HL-60 (cell line): ENCODE data around the gene KIAA1671.

Experiments
- DNase-seq, 2 experiments: peaks; one replicate each; pipeline ENCODE4 v3.0.0-alpha.2; 2010 to 2020; ENCODE audit warnings: low read depth in 1 of 2, low spot score in 1 of 2
- H3K27ac ChIP-seq: fragments of 250-450 bp; sonication (Bioruptor Pico); replicated peaks from 2 replicates; pipeline ENCODE4 v1.5.1; 2020; ENCODE audit warnings: mild to moderate bottlenecking, moderate library complexity
- H3K27me3 ChIP-seq: fragments of 250-450 bp; sonication (Bioruptor Pico); 2 replicates; pipeline ENCODE4 v1.5.1; 2021; ENCODE audit warnings: mild to moderate bottlenecking, moderate library complexity; ENCODE audit not compliant: insufficient read depth, poor library complexity, severe bottlenecking
- H3K4me3 ChIP-seq: replicated peaks from 2 replicates; pipeline ENCODE4 v1.5.1; 2011; ENCODE audit warnings: mild to moderate bottlenecking, control low read depth, low read length; ENCODE audit not compliant: insufficient read depth
- GABPA ChIP-seq: IDR thresholded peaks from 2 replicates; pipeline ENCODE4 v1.6.1; 2012; ENCODE audit warnings: low read depth
- POLR2AphosphoS5 ChIP-seq: IDR thresholded peaks from 2 replicates; pipeline ENCODE4 v1.6.1; 2012; ENCODE audit warnings: low read depth
- SPI1 ChIP-seq: IDR thresholded peaks from 2 replicates; pipeline ENCODE4 v1.6.1; 2012; ENCODE audit warnings: low read depth, mild to moderate bottlenecking, borderline replicate concordance
- TF ChIP-seq, protein P1 (sequence below): IDR thresholded peaks from one replicate; pipeline ENCODE4 v1.5.1; 2011; ENCODE audit warnings: low read length, control low read depth, inconsistent platforms; ENCODE audit not compliant: insufficient read depth
- TF ChIP-seq, protein P2 (sequence below): IDR thresholded peaks from 2 replicates; pipeline ENCODE4 v1.6.1; 2012; ENCODE audit warnings: low read depth; ENCODE audit not compliant: insufficient replicate concordance

KIAA1671 gene

DNA sequence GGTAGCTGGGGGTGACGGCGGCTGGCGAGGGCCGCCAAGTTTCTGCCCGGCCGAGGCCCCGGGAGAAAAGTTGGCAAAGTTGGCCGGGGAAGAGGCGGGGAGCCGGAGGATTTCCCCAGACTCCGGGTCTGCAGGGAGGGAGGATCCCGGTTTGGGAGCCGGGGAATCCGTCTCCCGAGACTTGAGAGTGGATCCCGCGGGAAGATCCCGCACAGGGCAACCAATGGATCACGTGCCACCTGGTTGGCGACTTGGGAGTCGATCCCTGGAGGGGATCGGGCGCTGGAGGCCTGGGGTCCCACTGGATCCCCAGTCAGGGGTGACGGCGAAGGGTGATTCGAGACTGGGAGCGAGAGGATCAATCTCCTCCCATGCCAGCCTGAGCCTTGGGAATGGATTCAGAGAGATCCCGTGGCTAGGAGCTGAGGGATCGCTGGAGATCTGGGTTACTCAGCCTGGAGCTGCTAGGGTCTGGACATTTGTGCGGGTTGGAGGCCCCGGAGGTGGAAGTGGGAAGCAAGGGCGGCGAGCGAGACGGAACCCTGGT is 394 bp downstream of the KIAA1671 start:
- Histone ChIP-seq H3K27ac (no peak overlapping the region), H3K27me3 (peaks cover 17% of the 10 kb centered on the region), H3K4me3 (peak overlapping the region; percentile 71)
- no peak for DNase-seq
- TF ChIP-seq SPI1 (no peak), POLR2AphosphoS5 (no peak), GABPA (no peak)
- TF ChIP-seq, protein P1, sequence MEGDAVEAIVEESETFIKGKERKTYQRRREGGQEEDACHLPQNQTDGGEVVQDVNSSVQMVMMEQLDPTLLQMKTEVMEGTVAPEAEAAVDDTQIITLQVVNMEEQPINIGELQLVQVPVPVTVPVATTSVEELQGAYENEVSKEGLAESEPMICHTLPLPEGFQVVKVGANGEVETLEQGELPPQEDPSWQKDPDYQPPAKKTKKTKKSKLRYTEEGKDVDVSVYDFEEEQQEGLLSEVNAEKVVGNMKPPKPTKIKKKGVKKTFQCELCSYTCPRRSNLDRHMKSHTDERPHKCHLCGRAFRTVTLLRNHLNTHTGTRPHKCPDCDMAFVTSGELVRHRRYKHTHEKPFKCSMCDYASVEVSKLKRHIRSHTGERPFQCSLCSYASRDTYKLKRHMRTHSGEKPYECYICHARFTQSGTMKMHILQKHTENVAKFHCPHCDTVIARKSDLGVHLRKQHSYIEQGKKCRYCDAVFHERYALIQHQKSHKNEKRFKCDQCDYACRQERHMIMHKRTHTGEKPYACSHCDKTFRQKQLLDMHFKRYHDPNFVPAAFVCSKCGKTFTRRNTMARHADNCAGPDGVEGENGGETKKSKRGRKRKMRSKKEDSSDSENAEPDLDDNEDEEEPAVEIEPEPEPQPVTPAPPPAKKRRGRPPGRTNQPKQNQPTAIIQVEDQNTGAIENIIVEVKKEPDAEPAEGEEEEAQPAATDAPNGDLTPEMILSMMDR = no peak
- TF ChIP-seq, protein P2, sequence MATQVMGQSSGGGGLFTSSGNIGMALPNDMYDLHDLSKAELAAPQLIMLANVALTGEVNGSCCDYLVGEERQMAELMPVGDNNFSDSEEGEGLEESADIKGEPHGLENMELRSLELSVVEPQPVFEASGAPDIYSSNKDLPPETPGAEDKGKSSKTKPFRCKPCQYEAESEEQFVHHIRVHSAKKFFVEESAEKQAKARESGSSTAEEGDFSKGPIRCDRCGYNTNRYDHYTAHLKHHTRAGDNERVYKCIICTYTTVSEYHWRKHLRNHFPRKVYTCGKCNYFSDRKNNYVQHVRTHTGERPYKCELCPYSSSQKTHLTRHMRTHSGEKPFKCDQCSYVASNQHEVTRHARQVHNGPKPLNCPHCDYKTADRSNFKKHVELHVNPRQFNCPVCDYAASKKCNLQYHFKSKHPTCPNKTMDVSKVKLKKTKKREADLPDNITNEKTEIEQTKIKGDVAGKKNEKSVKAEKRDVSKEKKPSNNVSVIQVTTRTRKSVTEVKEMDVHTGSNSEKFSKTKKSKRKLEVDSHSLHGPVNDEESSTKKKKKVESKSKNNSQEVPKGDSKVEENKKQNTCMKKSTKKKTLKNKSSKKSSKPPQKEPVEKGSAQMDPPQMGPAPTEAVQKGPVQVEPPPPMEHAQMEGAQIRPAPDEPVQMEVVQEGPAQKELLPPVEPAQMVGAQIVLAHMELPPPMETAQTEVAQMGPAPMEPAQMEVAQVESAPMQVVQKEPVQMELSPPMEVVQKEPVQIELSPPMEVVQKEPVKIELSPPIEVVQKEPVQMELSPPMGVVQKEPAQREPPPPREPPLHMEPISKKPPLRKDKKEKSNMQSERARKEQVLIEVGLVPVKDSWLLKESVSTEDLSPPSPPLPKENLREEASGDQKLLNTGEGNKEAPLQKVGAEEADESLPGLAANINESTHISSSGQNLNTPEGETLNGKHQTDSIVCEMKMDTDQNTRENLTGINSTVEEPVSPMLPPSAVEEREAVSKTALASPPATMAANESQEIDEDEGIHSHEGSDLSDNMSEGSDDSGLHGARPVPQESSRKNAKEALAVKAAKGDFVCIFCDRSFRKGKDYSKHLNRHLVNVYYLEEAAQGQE = no peak

DNA sequence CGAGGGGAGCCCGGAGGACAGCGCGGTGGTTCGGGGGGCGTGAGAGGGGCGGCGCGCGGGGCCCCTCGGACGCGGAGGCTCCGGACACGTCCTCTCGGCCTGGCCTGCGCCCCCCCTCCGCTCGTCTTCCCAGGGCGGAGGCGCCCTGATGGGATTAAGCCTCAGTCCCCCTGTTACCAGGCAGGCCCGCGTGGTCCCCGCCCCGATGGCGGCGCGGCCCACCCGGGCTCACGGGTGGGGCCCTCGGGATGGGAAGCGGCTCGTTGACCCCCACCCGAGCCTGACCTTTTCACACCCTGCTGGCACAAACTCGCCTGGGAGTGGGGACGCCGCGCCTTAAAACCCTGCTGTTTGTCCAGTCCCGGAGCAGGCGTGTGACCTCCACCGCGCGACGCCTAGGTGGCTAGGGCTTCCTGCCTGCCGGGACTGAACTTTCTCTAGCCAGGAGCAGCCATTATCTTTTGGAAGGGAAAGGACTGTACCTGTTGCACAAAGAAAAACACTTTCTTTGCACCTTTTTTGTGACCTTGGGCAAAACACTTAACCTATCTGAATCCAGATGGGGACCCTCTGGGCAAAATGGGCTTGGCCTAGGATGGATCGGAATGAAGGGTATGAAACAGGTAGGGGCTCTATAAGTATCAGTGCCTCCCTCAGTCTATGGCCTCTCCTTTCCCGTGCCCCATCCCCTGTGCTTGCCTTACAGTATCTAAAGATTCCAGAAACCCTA is 1.0 kb downstream of the KIAA1671 start:
- Histone ChIP-seq H3K4me3 (no peak overlapping the region), H3K27me3 (peaks cover 17% of the 10 kb centered on the region), H3K27ac (no peak overlapping the region)
- no peak for DNase-seq
- TF ChIP-seq, protein P2 = no peak
- TF ChIP-seq GABPA = no peak
- no peak for TF ChIP-seq SPI1
- TF ChIP-seq, protein P1 = no peak

DNA sequence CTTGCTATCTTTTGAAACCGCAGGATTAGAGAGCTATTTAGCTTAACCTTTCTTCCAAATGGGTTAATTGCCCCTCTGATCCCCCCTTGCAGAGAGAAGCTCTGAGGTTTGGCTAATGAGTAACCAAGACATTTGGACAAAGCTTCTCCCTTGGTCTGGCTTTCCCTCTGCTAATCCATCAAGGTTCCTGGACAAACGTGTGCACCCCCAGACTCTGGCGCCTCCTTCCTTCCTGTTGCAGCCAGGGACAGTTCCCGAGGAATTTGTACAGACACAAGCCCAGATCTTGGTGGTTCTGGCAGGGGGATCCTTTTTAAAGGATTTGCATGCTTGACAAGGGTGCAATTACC is 1.6 kb downstream of the KIAA1671 start:
- TF ChIP-seq, protein P1 = no peak
- TF ChIP-seq, protein P2 = no peak
- TF ChIP-seq GABPA (no peak), SPI1 (no peak), POLR2AphosphoS5 (no peak)
- Histone ChIP-seq H3K4me3 (no peak overlapping the region), H3K27ac (no peak overlapping the region), H3K27me3 (peaks cover 17% of the 10 kb centered on the region)
- DNase-seq = no peak
